GM18519 (cell line): ENCODE data around the gene ZBTB11.
"Not testable (repeated sequence)": the region's sequence is repeated elsewhere in the genome, so short reads cannot be mapped to it uniquely, and the experiment has no call there.

Experiments used
- ATAC-seq: cut with Tn5 transposase; IDR thresholded peaks from one replicate; pipeline ENCODE4 v1.9.1; 2021; ENCODE audit warnings: mild to moderate bottlenecking, moderate library complexity; ENCODE audit not compliant: unreplicated experiment, low FRiP score

Gene ZBTB11

GRCh38 chr3:101676765-101677435 is at the start of gene ZBTB11:
Gene ZBTB11, minus strand, starts transcription at chr3:101677132. Its CDS starts 218 bp downstream, at chr3:101676914.
- ATAC-seq, result peak; percentile 65

DNA sequence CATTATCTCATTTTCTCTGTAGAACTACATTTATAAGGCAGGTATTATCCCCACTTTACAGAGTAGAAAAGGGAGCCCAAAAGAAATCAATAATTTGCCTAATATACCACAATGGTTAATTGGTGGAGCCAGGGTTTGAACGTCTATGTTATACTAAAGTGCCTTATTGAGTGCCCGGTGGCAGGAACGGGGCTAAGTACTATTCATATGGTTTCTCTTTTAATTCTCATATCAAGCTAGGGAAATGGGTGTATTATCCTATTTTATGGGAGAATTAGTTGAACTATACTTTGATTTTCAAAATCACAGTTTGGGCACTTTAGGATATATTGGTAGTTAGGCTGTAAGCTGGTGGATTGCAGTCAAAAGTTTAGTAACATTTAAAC is 49.0 kb upstream of the ZBTB11 start:
- no peak for ATAC-seq

DNA sequence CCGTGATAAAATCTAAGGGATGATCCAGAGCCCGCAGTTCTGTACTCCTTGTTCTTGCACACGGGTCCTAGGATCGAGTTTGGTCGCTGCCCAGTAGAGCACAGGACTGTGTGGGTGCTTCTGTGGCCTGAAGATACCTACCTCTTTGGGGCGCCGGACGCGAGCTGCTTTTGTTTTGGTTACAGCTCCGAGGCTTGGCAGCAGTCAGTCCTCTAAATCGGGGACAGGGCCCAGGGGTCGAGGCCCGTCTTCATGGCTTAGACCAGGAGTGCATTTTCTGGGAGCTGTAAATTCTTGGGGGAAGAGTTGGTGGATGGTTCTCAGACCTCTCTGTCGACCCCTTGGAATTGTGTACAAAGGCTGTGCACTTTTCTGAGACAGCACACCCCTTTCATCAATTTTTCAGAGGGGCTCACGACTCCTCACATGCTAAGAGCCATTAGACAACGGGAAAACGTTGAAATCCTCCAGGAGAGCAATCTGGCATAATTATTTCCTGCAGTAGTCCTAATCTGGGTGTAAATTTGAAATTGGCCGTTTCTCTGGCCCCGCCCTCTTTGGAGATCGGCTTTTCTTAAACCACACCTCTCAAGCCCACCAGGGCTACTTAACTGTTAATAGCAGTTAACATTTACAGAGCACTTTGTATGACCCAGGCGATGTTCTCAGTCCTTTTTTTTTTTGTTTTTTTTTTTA is 48.4 kb upstream of the ZBTB11 start:
- no peak for ATAC-seq

DNA sequence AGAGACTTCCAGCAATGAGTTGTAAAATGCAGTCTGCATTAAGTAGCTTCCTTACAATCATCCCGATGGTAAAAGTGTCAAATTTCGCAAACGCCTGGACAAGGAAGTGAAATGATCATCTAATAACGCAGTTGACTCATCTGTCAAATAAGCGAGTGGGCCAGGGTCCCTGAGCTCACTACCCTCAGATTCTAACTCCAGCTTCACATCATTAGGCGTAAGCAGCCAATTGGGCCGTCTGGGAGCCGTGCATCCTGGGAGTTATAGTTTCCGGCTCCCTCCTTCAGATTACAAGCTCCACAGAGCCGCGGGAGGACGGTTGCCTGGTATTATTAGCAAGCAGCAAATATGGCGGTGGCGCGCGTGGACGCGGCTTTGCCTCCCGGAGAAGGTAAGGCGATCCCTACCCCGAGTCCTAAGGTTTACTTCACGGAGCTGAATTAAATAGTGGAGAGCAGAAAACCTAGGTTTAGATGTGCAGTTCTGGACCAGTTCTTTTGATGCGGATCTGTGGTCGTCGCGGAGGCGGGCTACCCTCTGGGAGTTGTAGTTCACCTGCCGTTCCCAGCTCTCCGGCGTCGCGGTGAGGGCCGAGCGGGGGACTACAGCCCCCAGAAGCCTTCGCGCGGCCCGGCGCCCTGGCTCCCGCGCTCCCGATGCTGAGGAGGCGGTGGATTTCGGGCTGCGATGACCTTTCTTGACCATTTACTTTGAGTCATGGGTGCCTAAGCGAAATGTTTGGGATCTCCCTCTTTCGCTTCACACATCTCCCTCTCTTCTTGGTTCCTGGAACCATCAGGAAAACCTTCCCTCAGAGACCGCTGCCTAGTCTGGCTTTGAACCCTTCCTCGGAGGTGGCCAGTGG is 47.6 kb upstream of the ZBTB11 start, which contains the start of gene CEP97:
TSS of gene CEP97 (plus strand) at position 286 of the 865 bp plus-strand sequence. CDS start at position 349, 63 bp downstream.
- peak; percentile 68 for ATAC-seq

DNA sequence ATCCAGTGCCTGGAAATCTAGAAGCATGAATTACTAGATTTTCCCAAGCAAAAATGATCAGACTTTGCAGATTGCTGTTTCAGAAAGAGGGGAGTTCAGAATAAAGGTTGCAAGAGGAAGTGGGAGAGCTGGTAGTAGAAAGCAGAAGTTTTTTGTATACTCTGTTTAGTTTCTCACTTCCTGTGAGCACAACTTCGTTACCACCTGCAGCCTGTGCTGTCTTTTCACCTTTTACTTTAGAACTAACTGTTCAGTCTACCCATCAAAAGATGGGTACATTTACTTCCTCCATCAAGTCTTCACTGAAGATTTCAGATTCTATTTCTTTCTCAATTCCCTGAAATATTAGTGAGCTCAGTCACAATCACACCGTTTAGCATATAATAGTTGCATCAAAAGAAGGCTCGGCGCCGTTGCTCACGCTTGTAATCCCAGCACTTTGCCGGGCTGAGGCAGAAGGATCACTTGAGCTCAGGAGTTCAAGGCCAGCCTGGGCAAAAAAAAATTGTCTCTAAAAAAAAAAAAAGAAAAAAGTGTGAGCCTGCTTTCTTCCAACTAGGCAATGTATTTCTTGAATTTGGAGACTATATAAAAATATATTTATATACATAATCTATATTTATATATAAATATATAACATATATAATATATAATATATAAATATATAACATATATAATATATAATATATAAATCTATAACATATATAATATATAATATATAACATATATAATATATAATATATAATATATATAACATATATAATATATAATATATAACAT is 45.7 kb upstream of the ZBTB11 start:
- peak; percentile 55 for ATAC-seq

GRCh38 chr3:101720851-101721840 is 44.2 kb upstream of the ZBTB11 start:
- ATAC-seq, result no peak

GRCh38 chr3:101719604-101720185 is 42.8 kb upstream of the ZBTB11 start:
- ATAC-seq, result no peak

DNA sequence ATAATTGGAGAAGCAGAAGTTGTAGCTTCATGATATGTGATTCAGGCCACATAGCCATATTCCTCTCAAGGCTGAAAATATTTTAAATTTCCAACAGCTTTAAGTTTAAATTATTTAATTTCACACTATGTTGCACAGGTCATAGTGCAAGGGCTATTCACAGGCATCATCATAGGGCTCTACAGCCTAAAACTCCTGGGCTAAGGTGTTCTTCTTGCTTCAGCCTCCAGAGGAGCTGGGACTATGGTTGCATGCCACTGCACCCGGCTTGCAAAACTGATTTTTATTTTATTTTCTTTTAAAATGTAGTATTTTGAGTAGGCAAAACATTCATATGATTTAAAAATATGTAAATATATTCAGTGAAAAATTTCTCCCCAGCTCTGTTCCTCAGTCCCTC is 41.5 kb upstream of the ZBTB11 start:
- ATAC-seq, result no peak

DNA sequence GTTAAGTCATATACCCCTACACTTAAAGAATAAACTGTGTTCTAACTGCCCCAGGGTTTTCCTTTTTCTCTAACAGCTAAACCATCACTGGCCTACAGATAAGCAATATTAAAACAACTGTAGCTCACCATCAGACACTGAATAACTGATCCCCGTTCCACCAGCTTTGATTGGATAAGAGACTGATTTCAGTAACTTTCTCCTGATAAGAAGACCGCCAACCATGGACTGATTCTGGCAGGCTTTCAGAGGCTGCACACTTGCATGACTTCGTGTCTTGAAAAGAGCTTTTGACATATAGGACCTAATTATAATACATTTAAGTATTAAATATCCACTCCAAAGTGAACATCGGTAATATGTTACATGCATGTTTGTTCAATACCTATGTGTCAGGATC is 32.2 kb upstream of the ZBTB11 start:
- ATAC-seq, result no peak

- not testable (repeated sequence) for ATAC-seq
These were observed 27.7 kb upstream of the ZBTB11 start for GRCh38 chr3:101704639-101705038.

DNA sequence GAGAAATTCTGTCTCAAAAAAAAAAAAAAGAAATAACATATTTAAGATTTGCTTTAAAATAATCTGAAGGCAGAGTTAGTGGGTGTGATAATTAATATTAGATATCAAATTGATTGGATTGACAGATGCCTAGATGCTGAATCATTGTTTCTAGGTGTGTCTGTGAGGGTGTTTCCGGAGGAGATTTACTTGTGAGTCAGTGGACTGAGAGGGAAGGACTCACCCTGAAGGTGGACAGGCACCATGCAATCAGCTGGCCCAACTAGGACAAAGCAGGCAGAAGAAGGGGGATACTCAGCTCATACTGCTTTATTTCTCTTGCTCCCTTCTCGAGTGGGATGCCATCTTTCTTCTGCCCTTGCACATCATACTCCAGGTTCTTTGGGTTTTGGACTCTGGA is 26.2 kb upstream of the ZBTB11 start:
- ATAC-seq, result no peak

- no peak for ATAC-seq
These were observed 25.8 kb upstream of the ZBTB11 start for GRCh38 chr3:101702726-101703125.

DNA sequence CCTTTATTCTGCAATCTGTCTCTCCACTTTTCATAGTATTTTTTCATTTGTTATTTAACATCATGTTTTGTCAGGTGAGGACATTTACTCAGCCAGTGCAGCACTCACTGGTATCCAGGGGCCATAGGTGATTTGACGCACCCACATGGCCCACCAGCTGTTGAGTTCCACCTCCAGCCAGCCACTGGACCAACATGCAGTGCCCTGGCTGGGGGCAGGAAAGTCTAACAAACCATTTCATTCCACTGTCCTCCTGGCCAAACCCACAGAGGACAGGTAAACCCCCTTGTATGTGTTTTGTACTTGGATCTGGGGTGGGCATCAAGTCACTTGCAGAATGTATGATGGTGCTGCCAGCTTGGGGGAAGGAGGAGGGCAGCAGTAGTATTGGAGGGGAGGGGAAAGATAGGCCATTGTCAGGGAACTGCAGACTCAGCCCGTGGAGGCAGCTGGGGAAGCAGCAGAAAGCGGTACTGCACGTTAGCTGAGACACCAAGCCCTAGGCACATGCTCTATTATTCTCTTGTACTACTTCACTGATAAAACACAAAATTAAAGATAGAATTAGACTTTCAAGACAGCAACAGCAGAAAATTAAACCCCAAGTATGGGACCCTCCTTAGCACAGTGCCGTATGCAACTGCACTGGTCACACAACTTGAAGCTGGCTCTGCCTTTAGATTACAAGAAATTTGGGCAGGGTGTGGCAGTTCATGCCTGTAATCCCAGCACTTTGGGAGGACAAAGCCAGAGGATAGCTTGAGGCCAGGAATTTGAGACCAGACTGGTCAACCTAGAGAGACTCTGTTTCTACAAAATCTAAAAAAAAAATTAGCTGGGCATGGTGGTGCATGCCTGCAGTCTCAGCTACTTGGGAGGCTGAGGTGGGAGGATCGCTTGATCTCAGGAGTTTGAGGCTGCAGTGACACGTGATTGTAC is 25.0 kb upstream of the ZBTB11 start:
- ATAC-seq, result no peak

DNA sequence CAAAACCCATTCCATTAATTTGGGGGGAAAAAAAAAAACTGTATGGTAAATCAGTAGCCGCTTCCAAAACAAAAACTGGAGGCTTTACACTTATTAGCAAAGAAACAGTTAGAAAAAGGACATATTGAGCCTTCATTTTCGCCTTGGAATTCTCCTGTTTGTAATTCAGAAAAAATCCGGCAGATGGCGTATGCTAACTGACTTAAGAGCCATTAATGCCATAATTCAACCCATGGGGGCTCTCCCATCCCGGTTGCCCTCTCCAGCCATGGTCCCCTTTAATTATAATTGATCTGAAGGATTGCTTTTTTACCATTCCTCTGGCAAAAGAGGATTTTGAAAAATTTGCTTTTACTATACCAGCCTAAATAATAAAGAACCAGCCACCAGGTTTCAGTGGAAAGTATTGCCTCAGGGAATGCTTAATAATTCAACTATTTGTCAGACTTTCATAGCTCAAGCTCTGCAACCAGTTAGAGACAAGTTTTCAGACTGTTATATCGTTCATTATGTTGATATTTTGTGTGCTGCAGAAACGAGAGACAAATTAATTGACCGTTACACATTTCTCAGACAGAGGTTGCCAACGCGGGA is 18.9 kb upstream of the ZBTB11 start:
- ATAC-seq, result no peak

DNA sequence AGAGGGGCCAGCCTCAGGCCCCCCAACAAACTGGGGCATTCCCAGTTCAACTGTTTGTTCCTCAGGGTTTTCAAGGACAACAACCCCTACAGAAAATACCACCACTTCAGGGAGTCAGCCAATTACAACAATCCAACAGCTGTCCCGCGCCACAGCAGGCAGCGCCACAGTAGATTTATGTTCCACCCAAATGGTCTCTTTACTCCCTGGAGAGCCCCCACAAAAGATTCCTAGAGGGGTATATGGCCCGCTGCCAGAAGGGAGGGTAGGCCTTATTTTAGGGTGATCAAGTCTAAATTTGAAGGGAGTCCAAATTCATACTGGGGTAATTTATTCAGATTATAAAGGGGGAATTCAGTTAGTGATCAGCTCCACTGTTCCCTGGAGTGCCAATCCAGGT is 17.9 kb upstream of the ZBTB11 start:
- not testable (repeated sequence) for ATAC-seq

- peak; percentile 91 for ATAC-seq
These were observed 16.6 kb upstream of the ZBTB11 start for GRCh38 chr3:101693540-101693939.
